ENCODE measurements around the gene SEC31A.

GRCh38 chr4:82864336-82864979, 26.5 kb downstream of the SEC31A start:
- TF ChIP-seq CTCF (IDR thresholded peaks at IDR 0.05) (no peak), EZH2 (IDR thresholded peaks at IDR 0.05; ENCODE audit: borderline replicate concordance, insufficient read depth, low read depth, low read length, poor library complexity, severe bottlenecking) (no peak)

All from B cell (primary cell).